Activated CD4-positive, alpha-beta memory T cell treated with anti-CD3 and anti-CD28 coated beads for 36 hours (primary cell): ENCODE data around the gene KCNAB2. TPM values are rescaled to one million over a fixed set of nuclear protein-coding genes. Genes with fewer than 3 reads are reported as not detected.

ENCODE experiments used
- CTCF ChIA-PET: fragments of 350-600 bp; sonication (Branson Sonifier 250); formaldehyde crosslinking; loops from one replicate; lab custom pipeline; 2021; ENCODE audit warnings: antibody characterized with exemption, inconsistent platforms; lab: Charles Lee
- POLR2A ChIA-PET: fragments of 350-600 bp; sonication (Branson Sonifier 250); formaldehyde crosslinking; loops from one replicate; lab custom pipeline; 2021; ENCODE audit warnings: antibody characterized with exemption; lab: Charles Lee
- DNase-seq: peaks from one replicate; pipeline ENCODE4 v3.0.0-alpha.2; 2020
- H3K27ac Mint-ChIP-seq: one replicate; pipeline ENCODE4 v1.8.0; 2021; ENCODE audit warnings: mixed read lengths
- H3K27me3 Mint-ChIP-seq: one replicate; pipeline ENCODE4 v1.8.0; 2021; ENCODE audit warnings: mixed read lengths
- H3K36me3 Mint-ChIP-seq: one replicate; pipeline ENCODE4 v1.8.0; 2021; ENCODE audit warnings: mixed read lengths
- H3K4me1 Mint-ChIP-seq: one replicate; pipeline ENCODE4 v1.8.0; 2021; ENCODE audit warnings: low read depth, mixed read lengths
- H3K4me3 Mint-ChIP-seq: one replicate; pipeline ENCODE4 v1.8.0; 2021; ENCODE audit warnings: mild to moderate bottlenecking, mixed read lengths
- H3K9me3 Mint-ChIP-seq: one replicate; pipeline ENCODE4 v1.8.0; 2021; ENCODE audit warnings: mixed read lengths
- intact Hi-C: fragments of 100-400 bp; cut with micrococcal nuclease; formaldehyde crosslinking; loops from one replicate; pipeline ENCODE4 v1.15.1; 2023
- total RNA-seq, 2 experiments: library from RNA; stranded (reverse); gene quantifications; one replicate each; pipeline ENCODE4 v1.2.3, GENCODE V29; 2021

Gene KCNAB2
- total RNA-seq, 2 experiments from 2014 or later, result 196 to 202 TPM

DNA sequence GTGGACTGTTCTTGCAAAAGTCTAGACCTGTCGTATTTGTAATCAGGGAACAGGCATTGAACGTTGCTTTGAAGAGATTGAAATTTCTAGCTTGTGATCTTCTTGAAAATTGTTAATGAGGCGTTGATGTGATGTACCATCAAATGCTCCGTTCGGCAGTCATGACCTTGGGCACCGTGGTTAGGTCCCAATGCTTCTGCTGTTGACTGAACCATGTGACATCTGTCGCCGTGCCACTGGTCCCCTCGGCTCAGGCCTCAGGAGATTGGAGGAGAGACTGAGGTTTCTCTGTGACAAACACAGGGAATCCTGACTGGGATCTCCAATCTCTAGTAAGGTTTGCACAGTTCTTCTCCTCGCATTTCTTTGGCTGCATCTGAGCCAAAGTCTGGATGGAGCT lies 18.1 kb upstream of the KCNAB2 start:
- DNase-seq, result peak; percentile 62
- Mint-ChIP-seq H3K27ac (peak overlapping the region; percentile 97), H3K4me1 (peaks cover 54% of the 10 kb centered on the region), H3K4me3 (peak overlapping the region; percentile 96), H3K9me3 (no peaks in the 10 kb centered on the region), H3K36me3 (peaks cover 32% of the 10 kb centered on the region), H3K27me3 (no peaks in the 10 kb centered on the region)
- intact Hi-C loops, result loop anchor here (1.0 to 10.0 kb wide), 6 partner anchors 35 to 757 kb away; partner anchors contain the start of genes ACOT7, CAMTA1, KLHL21 and NPHP4
- ChIA-PET CTCF (interaction anchor here (1.1 to 1.2 kb wide), 2 partner anchors 34 to 177 kb away, joined by 3 read pairs; no protein-coding TSS in a partner anchor), POLR2A (interaction anchor here (0.6 to 3.8 kb wide), 3 partner anchors 29 to 173 kb away, joined by 3 to 41 read pairs (median 4); partner anchors contain the start of gene NPHP4)

DNA sequence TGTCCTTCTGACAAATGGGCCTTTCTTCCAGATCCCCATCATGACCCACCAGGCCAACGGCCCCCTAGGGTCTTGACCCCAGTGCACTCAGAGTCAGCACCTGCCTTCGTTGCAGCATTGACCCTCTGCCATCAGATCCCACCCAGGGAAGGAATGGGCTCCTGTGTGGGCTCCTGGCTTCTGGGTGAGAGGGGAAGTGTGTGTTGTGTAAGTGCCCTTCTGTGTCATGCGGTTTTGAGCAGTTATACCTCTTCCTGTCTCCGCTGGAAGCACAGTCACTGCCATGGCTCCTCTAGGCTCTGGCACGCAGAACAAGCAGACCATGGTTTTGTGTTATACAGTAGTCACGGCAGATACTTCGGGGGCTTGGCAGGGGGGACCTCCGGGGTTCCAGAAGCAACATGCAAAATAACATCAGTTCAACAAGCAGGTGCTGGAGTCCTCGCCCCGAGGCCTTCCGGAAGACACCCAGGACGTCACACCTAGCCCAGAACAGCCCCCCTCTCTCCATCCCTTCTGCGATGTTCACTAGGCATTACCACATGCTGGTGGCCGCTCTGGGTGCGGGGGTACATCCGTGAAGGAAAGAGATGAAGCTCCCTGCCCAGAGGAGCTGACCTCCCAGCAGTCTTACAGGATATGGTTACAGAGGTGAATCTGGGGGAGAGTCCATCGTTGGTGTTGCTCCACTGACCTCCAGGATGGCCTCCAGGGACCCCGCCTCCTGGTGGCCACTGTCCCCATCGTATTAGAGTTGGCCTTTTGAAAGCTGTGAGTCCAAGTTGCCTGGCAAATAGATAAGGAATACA lies 17.4 kb upstream of the KCNAB2 start:
- ChIA-PET CTCF (interaction anchor here (0.9 to 1.2 kb wide), 2 partner anchors 35 to 36 kb away, joined by 3 read pairs; no protein-coding TSS in a partner anchor), POLR2A (interaction anchor here (1.2 kb wide), 1 partner anchor 172 kb away, joined by 3 read pairs; no protein-coding TSS in a partner anchor)
- peak overlapping the region; percentile 97 for H3K27ac Mint-ChIP-seq
- peak; percentile 80 for DNase-seq
- H3K27me3 Mint-ChIP-seq, result no peaks in the 10 kb centered on the region
- peaks cover 60% of the 10 kb centered on the region for H3K4me1 Mint-ChIP-seq
- intact Hi-C loops, result loop anchor here (5.0 to 10.0 kb wide), 2 partner anchors 574 to 757 kb away; partner anchors contain the start of genes CAMTA1 and KLHL21
- no peaks in the 10 kb centered on the region for H3K9me3 Mint-ChIP-seq
- H3K4me3 Mint-ChIP-seq, result peak overlapping the region; percentile 96
- H3K36me3 Mint-ChIP-seq, result peaks cover 35% of the 10 kb centered on the region

DNA sequence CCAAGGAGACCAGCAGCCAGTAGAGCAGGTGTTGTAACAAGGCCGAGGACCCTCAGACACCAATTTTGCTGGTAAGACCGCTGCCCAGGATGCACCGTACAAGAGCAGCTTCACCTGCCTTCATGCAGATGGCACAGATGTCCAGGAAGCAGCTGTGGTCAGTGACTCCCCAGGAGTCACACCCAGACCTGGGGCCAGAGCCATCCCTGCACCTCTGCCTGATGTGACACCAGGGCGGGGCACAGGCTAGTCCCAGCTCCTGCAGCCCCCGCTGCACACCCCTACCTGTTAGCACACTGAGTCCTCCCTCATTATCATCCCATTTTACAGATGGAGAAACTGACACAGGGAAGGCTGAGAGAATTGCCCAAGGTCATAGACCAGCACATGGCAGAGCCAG lies 16.3 kb upstream of the KCNAB2 start:
- Mint-ChIP-seq H3K27me3 (no peaks in the 10 kb centered on the region), H3K4me1 (peaks cover 70% of the 10 kb centered on the region), H3K36me3 (peaks cover 37% of the 10 kb centered on the region), H3K9me3 (no peaks in the 10 kb centered on the region), H3K4me3 (peak overlapping the region; percentile 18), H3K27ac (peak overlapping the region; percentile 97)
- DNase-seq, result no peak
- ChIA-PET POLR2A (interaction anchor here (0.7 kb wide), 1 partner anchor 35 kb away, joined by 3 read pairs; no protein-coding TSS in a partner anchor), CTCF (interaction anchor here (1.3 kb wide), 1 partner anchor 112 kb away, joined by 4 read pairs; no protein-coding TSS in a partner anchor)
- intact Hi-C loops, result loop anchor here (5.0 to 10.0 kb wide), 2 partner anchors 573 to 755 kb away; partner anchors contain the start of genes CAMTA1 and KLHL21

DNA sequence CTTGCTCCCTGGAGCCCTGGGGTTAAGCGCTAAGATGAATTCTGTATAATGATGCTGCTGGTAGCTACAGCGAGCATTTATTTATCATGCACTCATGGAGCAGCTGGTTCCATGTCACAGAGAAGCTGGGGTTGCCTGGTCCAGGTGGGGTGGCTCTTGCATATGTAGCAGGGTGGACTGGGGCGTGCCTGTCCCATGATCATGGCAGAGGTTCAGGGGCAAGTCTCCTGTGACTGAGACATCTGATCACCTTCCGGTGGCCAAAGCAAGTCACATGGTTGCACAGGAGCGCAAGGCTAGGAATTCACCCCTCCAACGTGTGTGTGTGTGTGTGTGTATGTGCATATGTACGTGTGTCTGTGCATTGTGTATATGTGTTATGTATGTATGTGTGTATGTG lies 15.6 kb upstream of the KCNAB2 start:
- peak overlapping the region; percentile 9 for H3K27ac Mint-ChIP-seq

DNA sequence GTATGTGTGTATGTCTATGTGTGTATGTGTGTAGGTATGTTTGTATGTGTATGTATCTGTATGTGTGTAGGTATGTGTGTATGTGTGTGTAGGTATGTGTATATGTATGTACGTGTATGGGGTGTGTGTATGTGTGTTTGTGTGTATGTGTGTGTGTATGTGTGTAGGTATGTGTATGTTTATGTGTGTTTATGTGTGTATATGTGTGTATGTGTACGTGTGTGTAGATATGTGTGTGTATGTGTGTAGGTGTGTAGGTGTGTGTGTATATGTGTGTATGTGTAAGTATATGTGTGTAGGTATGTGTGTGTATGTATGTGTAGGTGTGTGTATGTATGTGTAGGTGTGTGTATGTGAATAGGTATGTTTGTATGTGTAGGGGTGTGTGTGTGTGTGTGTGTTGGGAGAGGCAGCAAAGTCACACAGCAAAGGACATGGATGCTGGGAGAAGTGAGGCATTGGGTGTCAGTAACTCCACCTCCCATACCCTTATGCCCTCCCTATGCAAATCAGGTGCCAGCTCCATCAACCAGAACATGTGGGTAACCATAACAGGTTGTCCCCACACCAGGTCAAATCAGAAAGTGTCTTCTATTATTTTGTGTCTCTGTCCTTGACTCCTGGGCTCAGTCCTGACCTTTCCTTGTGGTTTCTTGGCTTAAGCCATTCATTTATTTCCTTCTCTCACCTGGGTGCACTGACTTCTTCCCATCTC lies 15.0 kb upstream of the KCNAB2 start:
- Mint-ChIP-seq H3K27ac (peak overlapping the region; percentile 9), H3K4me3 (no peak overlapping the region), H3K36me3 (peaks cover 44% of the 10 kb centered on the region), H3K9me3 (no peaks in the 10 kb centered on the region), H3K27me3 (no peaks in the 10 kb centered on the region), H3K4me1 (peaks cover 76% of the 10 kb centered on the region)
- ChIA-PET POLR2A (no interaction called here), CTCF (no interaction called here)
- intact Hi-C loops, result no loop called here
- DNase-seq, result no peak

More for the DNA sequence above, 15.6 kb upstream of the KCNAB2 start:
- Mint-ChIP-seq H3K27me3 (no peaks in the 10 kb centered on the region), H3K4me3 (no peak overlapping the region), H3K4me1 (peaks cover 75% of the 10 kb centered on the region), H3K9me3 (no peaks in the 10 kb centered on the region), H3K36me3 (peaks cover 40% of the 10 kb centered on the region)
- ChIA-PET CTCF (interaction anchor here (1.3 kb wide), 1 partner anchor 113 kb away, joined by 4 read pairs; no protein-coding TSS in a partner anchor), POLR2A (interaction anchor here (0.7 kb wide), 1 partner anchor 36 kb away, joined by 3 read pairs; no protein-coding TSS in a partner anchor)
- DNase-seq, result no peak
- intact Hi-C loops, result no loop called here

DNA sequence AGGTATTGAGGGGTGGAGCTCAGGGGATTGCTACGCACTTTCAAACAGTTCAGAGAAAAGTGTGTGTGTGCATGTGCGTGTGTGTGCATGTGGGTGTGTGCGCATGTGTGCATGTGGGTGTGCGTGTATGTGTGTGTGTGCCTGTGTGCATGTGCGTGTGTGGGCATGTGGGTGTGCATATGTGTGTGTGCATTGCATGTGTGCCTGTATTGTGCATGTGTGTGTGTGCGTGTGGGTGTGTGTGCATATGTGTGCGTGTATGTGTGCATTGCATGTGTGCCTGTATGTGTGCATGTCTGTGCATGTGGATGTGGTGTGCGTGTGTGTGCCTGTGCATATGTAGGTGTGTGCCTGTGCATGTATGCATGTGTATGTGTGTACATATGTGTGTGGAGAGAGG lies 12.6 kb upstream of the KCNAB2 start:
- Mint-ChIP-seq H3K36me3 (peaks cover 44% of the 10 kb centered on the region), H3K4me3 (no peak overlapping the region), H3K4me1 (peaks cover 90% of the 10 kb centered on the region), H3K27ac (no peak overlapping the region), H3K27me3 (no peaks in the 10 kb centered on the region), H3K9me3 (no peaks in the 10 kb centered on the region)
- ChIA-PET CTCF (interaction anchor here (0.7 to 2.6 kb wide), 4 partner anchors 9 to 523 kb away, joined by 3 to 10 read pairs (median 6); no protein-coding TSS in a partner anchor), POLR2A (no interaction called here)
- intact Hi-C loops, result no loop called here
- no peak for DNase-seq

DNA sequence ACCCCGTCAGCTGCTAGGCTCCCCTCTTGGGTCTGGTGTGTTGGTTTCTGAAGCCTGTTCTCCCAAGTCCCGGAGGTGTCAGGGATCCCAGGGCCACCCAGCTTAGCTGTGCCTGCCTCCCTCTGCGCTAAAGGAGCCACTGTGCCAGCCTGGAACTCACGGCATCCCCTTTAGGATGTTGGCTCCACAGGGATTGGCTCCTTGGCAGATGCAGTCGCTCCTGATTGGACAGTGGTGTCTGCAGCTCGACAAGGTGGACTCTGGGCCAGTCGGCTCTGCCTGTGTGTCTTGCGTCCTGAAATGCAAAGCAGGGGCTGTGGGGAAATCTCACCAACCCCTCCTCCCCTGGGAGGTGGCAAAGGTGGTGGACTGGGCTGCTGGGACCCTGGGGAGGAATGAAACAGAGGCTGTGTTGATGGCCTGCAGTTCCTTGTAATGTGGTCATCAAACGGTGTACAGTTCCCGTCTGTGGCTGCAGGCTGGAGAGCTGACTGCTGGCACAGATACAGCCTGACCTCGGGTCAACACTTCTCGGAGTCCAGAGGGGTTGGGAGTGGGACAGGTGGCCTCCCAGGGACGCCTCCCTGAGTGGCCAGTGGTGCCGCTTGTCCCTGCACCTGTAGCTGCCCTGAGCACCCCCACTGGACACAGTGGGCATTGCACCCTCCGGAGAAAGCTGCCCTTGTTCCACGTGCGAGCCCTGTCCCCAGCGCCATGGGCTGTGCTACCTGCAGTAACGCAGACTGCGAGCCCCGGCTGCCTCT lies 11.5 kb upstream of the KCNAB2 start:
- Mint-ChIP-seq H3K4me1 (peaks cover 83% of the 10 kb centered on the region), H3K36me3 (peaks cover 35% of the 10 kb centered on the region), H3K27ac (no peak overlapping the region), H3K9me3 (no peaks in the 10 kb centered on the region), H3K27me3 (no peaks in the 10 kb centered on the region), H3K4me3 (no peak overlapping the region)
- ChIA-PET POLR2A (interaction anchor here (1.2 kb wide), 1 partner anchor 8 kb away, joined by 4 read pairs; no protein-coding TSS in a partner anchor), CTCF (interaction anchor here (0.5 to 2.6 kb wide), 11 partner anchors 9 to 360 kb away, joined by 3 to 10 read pairs (median 4); no protein-coding TSS in a partner anchor)
- DNase-seq, result peak; percentile 49
- intact Hi-C loops, result no loop called here

DNA sequence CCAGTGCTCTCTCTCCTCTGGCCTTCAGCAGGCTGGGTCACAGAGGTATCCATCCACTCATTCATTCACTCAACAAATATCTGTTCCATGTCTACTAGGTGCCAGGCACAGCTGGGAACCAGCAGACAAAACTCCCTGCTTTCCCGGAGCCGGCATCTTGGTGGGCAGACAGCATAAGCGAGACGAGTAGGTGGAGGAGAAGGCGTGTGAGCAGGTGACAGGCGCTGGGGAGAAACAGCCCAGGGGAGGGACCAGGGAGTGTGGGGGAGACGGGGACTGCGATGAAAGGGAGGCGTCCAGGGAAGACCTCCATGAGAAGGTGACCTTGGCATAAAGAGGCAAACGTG lies 11.0 kb upstream of the KCNAB2 start:
- intact Hi-C loops, result no loop called here
- Mint-ChIP-seq H3K27ac (no peak overlapping the region), H3K9me3 (no peaks in the 10 kb centered on the region), H3K36me3 (peaks cover 31% of the 10 kb centered on the region), H3K27me3 (no peaks in the 10 kb centered on the region), H3K4me3 (no peak overlapping the region), H3K4me1 (peaks cover 78% of the 10 kb centered on the region)
- no peak for DNase-seq
- ChIA-PET POLR2A (interaction anchor here (0.6 to 1.2 kb wide), 2 partner anchors 8 to 62 kb away, joined by 4 to 5 read pairs; no protein-coding TSS in a partner anchor), CTCF (interaction anchor here (0.5 to 2.6 kb wide), 10 partner anchors 9 to 360 kb away, joined by 3 to 10 read pairs (median 4); no protein-coding TSS in a partner anchor)

DNA sequence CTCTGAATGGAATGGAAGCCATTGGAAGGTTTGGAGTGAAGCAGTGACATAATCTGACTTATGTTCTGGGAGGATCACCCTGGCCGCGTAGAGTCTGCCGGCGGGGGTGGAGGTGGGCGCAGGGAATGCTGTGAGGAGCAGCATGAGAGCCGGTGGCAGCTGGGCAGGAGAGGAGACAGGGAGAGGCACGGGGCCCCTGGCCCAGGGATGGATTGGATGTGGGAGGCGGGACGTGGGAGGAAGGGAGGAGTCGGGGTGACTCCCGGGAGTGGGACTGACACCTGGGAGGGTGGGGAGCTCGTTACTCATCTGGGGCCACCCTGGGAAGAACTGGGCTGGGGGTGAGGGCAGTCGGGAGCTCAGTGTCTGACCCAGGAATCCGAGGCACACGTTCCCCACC lies 10.4 kb upstream of the KCNAB2 start:
- H3K4me3 Mint-ChIP-seq, result no peak overlapping the region
- peaks cover 28% of the 10 kb centered on the region for H3K36me3 Mint-ChIP-seq
- no peaks in the 10 kb centered on the region for H3K9me3 Mint-ChIP-seq
- intact Hi-C loops, result no loop called here
- ChIA-PET POLR2A (interaction anchor here (0.6 to 1.2 kb wide), 2 partner anchors 9 to 63 kb away, joined by 4 to 5 read pairs; no protein-coding TSS in a partner anchor), CTCF (interaction anchor here (1.2 to 2.6 kb wide), 3 partner anchors 10 to 359 kb away, joined by 3 to 10 read pairs (median 9); no protein-coding TSS in a partner anchor)
- H3K27me3 Mint-ChIP-seq, result no peaks in the 10 kb centered on the region
- no peak overlapping the region for H3K27ac Mint-ChIP-seq
- DNase-seq, result no peak
- H3K4me1 Mint-ChIP-seq, result peaks cover 72% of the 10 kb centered on the region

DNA sequence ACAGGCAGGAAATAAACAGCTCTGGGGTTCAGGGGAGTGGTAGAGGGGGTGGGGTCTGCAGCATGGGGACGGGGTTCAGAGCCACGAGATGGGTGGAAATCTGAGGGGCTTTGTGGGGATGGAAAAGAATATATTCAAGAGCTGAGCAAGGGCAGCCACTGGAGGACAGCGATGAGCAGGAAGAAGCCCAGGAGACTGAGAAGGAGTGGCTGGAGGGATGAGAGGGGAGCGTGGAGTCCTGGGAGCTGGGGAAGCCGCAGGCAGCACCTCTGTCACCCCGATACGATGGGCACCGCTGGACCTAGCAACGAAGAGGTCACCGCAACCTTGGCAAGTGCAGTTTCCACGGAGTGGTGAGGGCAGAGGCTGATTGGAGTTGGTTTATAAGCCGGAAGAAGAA lies 10.0 kb upstream of the KCNAB2 start:
- intact Hi-C loops, result no loop called here
- Mint-ChIP-seq H3K27ac (no peak overlapping the region), H3K4me3 (no peak overlapping the region), H3K9me3 (no peaks in the 10 kb centered on the region), H3K27me3 (no peaks in the 10 kb centered on the region), H3K4me1 (peaks cover 68% of the 10 kb centered on the region), H3K36me3 (peaks cover 25% of the 10 kb centered on the region)
- ChIA-PET CTCF (interaction anchor here (1.2 to 2.0 kb wide), 2 partner anchors 10 to 359 kb away, joined by 3 to 10 read pairs; no protein-coding TSS in a partner anchor), POLR2A (interaction anchor here (0.9 kb wide), 1 partner anchor 9 kb away, joined by 3 read pairs; no protein-coding TSS in a partner anchor)
- no peak for DNase-seq
